Measurements from ENCODE around the gene NCCRP1. TPM values are rescaled to one million over a fixed set of nuclear protein-coding genes. Genes with fewer than 3 reads are reported as not detected.

NCCRP1 gene
- total and polyA plus RNA-seq, 10 of the 15 experiments (the other 5 are each of a cell fraction or from before 2014, with no cell fraction given) = not detected

GRCh38 chr19:39190768-39191167 is 6.0 kb upstream of the NCCRP1 start:
- ChIA-PET RAD21 (ENCODE audit: unreplicated experiment) (no interaction called here), CTCF (no interaction called here), POLR2A (no interaction called here), SMC1A (ENCODE audit: uncharacterized antibody, unreplicated experiment) (no interaction called here)
- in situ Hi-C loops (cut with MboI) (no loop called here), intact Hi-C loops (cut with micrococcal nuclease; ENCODE audit: unreplicated experiment) (no loop called here)
- BruUV-seq (replicated peaks) = no TSS peak
- no peak overlapping the region for H3K9ac ChIP-seq (ENCODE audit: control insufficient read depth, insufficient read depth, low read length)
- 64% methylated on average over 11 of the region's 11 CpGs for WGBS (ENCODE audit: insufficient coverage, insufficient replicate concordance, low lambda C conversion rate, missing lambda C conversion rate)
- no peak for TF ChIP-seq NFYA (IDR thresholded peaks at IDR 0.05; ENCODE audit: borderline replicate concordance, low read depth, low read length)
- no peak for TF ChIP-seq FOS (IDR thresholded peaks at IDR 0.05; ENCODE audit: borderline replicate concordance, extremely low read depth, insufficient read length)
- no peak for TF ChIP-seq YBX1 (IDR thresholded peaks at IDR 0.05)
- H3K4me3 ChIP-seq = no peak overlapping the region
- no peaks in the 10 kb centered on the region for H3K79me2 ChIP-seq (ENCODE audit: control insufficient read depth, insufficient read depth, low read length)
- ATAC-seq = no peak
- FAIRE-seq = no peak
- H3K4me1 ChIP-seq (ENCODE audit: control insufficient read depth, insufficient read depth, low read length) = no peaks in the 10 kb centered on the region
- no peaks in the 10 kb centered on the region for H3K36me3 ChIP-seq (ENCODE audit: control insufficient read depth in 2 of 2, insufficient read depth in 2 of 2, low read length in 1 of 2)
- H2AFZ ChIP-seq (ENCODE audit: control insufficient read depth, low read depth, low read length) = no peak overlapping the region
- H3K9me3 ChIP-seq (replicated peaks; ENCODE audit: control insufficient read depth, insufficient read depth, low read length) = no peaks in the 10 kb centered on the region
- DNase-seq (ENCODE audit: low read depth, low spot score) = no peak
- no peaks in the 10 kb centered on the region for H4K20me1 ChIP-seq (ENCODE audit: control insufficient read depth, insufficient read depth)
- H3K4me2 ChIP-seq (ENCODE audit: control insufficient read depth, insufficient read depth) = no peak overlapping the region
- no peak overlapping the region for H3K27ac ChIP-seq (ENCODE audit: control insufficient read depth, insufficient read depth)
- no peaks in the 10 kb centered on the region for H3K27me3 ChIP-seq (replicated peaks in 1 of 2; ENCODE audit: control insufficient read depth in 2 of 2, insufficient read depth in 2 of 2, low read length in 1 of 2)

GRCh38 chr19:39192846-39193245 is 3.9 kb upstream of the NCCRP1 start:
- CTCF ChIA-PET = no interaction called here
- SMC1A ChIA-PET (ENCODE audit: uncharacterized antibody, unreplicated experiment) = no interaction called here
- WGBS (ENCODE audit: insufficient coverage, insufficient replicate concordance, low lambda C conversion rate, missing lambda C conversion rate) = 24% methylated on average over 2 of the region's 2 CpGs
- Histone ChIP-seq H3K36me3 (ENCODE audit: control insufficient read depth in 2 of 2, insufficient read depth in 2 of 2, low read length in 1 of 2) (no peaks in the 10 kb centered on the region), H2AFZ (ENCODE audit: control insufficient read depth, low read depth, low read length) (no peak overlapping the region), H3K9me3 (replicated peaks; ENCODE audit: control insufficient read depth, insufficient read depth, low read length) (no peaks in the 10 kb centered on the region), H3K4me3 (no peak overlapping the region), H3K4me1 (ENCODE audit: control insufficient read depth, insufficient read depth, low read length) (no peaks in the 10 kb centered on the region), H3K27me3 (replicated peaks in 1 of 2; ENCODE audit: control insufficient read depth in 2 of 2, insufficient read depth in 2 of 2, low read length in 1 of 2) (peaks cover 2 to 3% of the 10 kb centered on the region in 2 experiments; a peak in 2 of 4 replicates), H3K27ac (ENCODE audit: control insufficient read depth, insufficient read depth) (no peak overlapping the region), H3K9ac (ENCODE audit: control insufficient read depth, insufficient read depth, low read length) (no peak overlapping the region), H4K20me1 (ENCODE audit: control insufficient read depth, insufficient read depth) (no peaks in the 10 kb centered on the region), H3K4me2 (ENCODE audit: control insufficient read depth, insufficient read depth) (no peak overlapping the region), H3K79me2 (ENCODE audit: control insufficient read depth, insufficient read depth, low read length) (no peaks in the 10 kb centered on the region)
- no TSS peak for BruUV-seq (replicated peaks)
- RAD21 ChIA-PET (ENCODE audit: unreplicated experiment) = no interaction called here
- in situ Hi-C loops (cut with MboI) (no loop called here), intact Hi-C loops (cut with micrococcal nuclease; ENCODE audit: unreplicated experiment) (no loop called here)
- POLR2A ChIA-PET = no interaction called here
- ATAC-seq (no peak), FAIRE-seq (no peak), DNase-seq (ENCODE audit: low read depth, low spot score) (no peak)
- TF ChIP-seq SRF (IDR thresholded peaks at IDR 0.05; ENCODE audit: low read depth in 2 of 2, low read length in 2 of 2) = no peak
- TF ChIP-seq USF2 (IDR thresholded peaks at IDR 0.05; ENCODE audit: borderline replicate concordance, low read depth, low read length) = no peak
- TF ChIP-seq BMI1 (IDR thresholded peaks at IDR 0.05; ENCODE audit: borderline replicate concordance) = no peak
- no peak for TF ChIP-seq NFYB (IDR thresholded peaks at IDR 0.05; ENCODE audit: insufficient read depth, low read depth, low read length)
- no peak for TF ChIP-seq NRF1 (conservative IDR thresholded peaks at IDR 0.05; ENCODE audit: low read depth, low read length)
- no peak for TF ChIP-seq RCOR1 (conservative IDR thresholded peaks at IDR 0.05; ENCODE audit: low read depth, low read length)
- no peak for TF ChIP-seq ESRRA (IDR thresholded peaks at IDR 0.05; ENCODE audit: low read length)
- TF ChIP-seq, protein P1, sequence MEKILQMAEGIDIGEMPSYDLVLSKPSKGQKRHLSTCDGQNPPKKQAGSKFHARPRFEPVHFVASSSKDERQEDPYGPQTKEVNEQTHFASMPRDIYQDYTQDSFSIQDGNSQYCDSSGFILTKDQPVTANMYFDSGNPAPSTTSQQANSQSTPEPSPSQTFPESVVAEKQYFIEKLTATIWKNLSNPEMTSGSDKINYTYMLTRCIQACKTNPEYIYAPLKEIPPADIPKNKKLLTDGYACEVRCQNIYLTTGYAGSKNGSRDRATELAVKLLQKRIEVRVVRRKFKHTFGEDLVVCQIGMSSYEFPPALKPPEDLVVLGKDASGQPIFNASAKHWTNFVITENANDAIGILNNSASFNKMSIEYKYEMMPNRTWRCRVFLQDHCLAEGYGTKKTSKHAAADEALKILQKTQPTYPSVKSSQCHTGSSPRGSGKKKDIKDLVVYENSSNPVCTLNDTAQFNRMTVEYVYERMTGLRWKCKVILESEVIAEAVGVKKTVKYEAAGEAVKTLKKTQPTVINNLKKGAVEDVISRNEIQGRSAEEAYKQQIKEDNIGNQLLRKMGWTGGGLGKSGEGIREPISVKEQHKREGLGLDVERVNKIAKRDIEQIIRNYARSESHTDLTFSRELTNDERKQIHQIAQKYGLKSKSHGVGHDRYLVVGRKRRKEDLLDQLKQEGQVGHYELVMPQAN (conservative IDR thresholded peaks at IDR 0.05) = no peak
- TF ChIP-seq MTA3 (IDR thresholded peaks at IDR 0.05; ENCODE audit: borderline replicate concordance, low read length) = no peak
- TF ChIP-seq EGR1 (IDR thresholded peaks at IDR 0.05; ENCODE audit: borderline replicate concordance in 1 of 2, low read depth in 2 of 2, low read length in 2 of 2) = no peak
- no peak for TF ChIP-seq SIX5 (IDR thresholded peaks at IDR 0.05; ENCODE audit: low read depth, low read length, severe bottlenecking)
- TF ChIP-seq ZNF384 (IDR thresholded peaks at IDR 0.05; ENCODE audit: borderline replicate concordance, low read depth, low read length) = no peak

All from GM12878 (cell line).